Jurkat, Clone E6-1 (cell line): ENCODE measurements around the gene ZBTB16.

Experiments used
- DNase-seq: peaks from one replicate; pipeline ENCODE4 v3.0.0-alpha.2; 2011; ENCODE audit warnings: low read depth, low spot score
- H3K4me3 ChIP-seq: 2 replicates; pipeline ENCODE4 v1.5.1; 2011; ENCODE audit warnings: mild to moderate bottlenecking, low read length, control low read depth, moderate library complexity

ZBTB16 gene

GRCh38 chr11:114121804-114122504 is 62.4 kb downstream of the ZBTB16 start:
- no peak overlapping the region for H3K4me3 ChIP-seq
- no peak for DNase-seq

DNA sequence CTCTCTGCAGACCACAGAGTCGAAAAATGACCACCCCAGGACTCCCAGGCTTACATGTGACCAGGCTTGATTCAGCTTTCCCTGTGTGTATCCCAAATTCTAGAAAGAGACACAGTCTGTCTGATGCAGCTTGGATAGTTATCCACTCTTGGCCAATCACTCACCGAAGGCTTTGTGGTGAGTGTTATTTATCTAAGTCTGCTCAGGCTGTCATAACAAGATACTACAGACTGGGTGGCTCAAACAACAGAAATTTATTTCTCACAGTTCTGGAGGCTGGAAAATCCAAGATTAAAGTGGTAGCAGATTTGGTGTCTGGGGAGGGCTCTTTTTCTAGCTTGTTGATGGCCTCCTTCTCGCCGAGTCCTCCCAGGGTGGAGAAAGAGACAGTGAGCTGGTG is 63.2 kb downstream of the ZBTB16 start:
- no peak for DNase-seq
- H3K4me3 ChIP-seq: no peak overlapping the region

GRCh38 chr11:114123692-114124330 is 64.3 kb downstream of the ZBTB16 start:
- no peak for DNase-seq
- H3K4me3 ChIP-seq: no peak overlapping the region

DNA sequence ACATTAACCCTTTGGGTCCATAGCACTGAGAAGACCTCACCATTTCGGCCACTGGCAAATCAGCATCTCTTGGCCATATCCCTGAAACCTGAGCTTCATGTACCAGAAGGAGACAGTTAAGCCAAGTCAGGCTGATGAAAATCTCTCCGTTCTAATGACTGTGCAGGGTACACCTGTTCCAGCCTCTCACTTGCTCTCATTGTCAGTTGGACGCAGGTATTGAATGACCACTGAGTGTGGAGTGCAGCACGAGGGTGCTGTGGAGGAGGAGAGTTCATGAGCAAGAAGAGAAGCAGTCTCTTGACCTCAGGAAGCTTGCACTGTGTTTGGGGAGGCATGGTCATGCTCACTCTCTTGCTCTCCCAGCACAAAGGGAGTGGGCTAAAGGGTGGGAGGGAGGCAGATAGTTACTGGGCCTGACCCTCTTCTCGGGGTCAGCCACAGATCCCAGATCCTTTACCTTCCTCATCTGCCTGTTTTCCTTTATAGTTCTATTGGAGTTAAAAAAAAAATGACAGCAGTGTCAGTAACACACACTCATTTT is 65.2 kb downstream of the ZBTB16 start:
- H3K4me3 ChIP-seq: no peak overlapping the region
- DNase-seq: no peak

GRCh38 chr11:114125531-114125930 is 66.0 kb downstream of the ZBTB16 start:
- DNase-seq: no peak
- no peak overlapping the region for H3K4me3 ChIP-seq

DNA sequence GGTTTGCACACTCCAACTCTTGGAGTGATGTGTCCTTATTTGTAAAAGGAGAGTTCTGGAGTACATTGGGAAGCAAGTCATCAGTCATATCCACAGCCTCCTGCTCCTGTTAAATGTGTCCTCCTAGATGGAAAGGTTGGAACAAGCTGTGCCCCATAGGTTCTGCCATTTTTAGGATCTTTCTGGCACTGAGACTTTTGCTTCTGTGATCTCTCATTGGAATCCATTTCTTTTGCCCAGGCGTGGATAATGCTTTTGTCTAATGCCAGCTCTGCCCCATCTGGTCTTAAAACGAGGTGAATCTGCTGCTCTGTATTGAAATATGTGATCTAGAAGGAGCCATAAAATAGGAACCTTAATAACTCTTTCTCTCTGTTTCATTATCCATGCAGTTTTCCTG is 66.4 kb downstream of the ZBTB16 start:
- H3K4me3 ChIP-seq: no peak overlapping the region
- DNase-seq: no peak

DNA sequence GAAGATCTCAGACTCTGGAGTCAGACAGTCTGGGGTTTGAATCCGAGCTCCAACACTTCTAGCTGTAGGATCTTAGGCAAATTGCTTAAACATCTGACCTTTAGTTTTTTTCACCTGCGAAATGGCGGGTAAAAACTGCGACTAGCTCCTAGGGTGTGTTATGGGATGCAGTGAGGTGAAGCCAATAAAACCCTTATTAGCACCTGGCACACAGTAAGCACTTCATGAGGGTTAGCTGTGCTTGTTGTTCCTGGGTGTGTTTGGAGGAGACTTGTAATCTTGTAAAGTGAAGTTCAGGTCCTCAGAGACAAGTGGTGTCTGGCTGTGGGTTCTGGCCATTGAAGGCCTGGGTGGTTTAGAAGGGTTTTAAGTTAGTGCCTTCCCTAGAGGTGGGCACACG is 68.9 kb downstream of the ZBTB16 start:
- no peak for DNase-seq
- H3K4me3 ChIP-seq: no peak overlapping the region

DNA sequence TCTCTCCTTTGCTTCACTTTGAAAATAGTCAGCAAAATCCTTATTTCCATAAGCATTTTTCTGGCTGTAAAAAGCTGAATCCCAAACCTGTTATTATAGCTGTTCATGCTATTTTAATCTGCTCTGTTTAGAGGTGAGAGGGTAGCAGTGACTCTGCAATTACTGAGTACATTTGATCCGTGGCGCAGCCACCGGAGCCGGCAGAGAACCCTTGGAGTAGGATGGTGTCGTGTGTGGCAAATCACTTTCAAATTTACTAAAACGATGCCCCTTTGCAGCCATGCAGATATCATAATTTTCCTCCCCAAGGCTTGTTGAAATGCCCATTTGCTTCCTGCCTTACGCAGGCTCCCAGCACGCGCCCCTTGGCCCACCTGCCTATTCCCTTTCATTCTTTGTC is 69.6 kb downstream of the ZBTB16 start:
- no peak overlapping the region for H3K4me3 ChIP-seq
- DNase-seq: no peak

GRCh38 chr11:114129699-114130098 is 70.2 kb downstream of the ZBTB16 start:
- no peak for DNase-seq
- no peak overlapping the region for H3K4me3 ChIP-seq

GRCh38 chr11:114130115-114130576 is 70.6 kb downstream of the ZBTB16 start:
- H3K4me3 ChIP-seq: no peak overlapping the region
- DNase-seq: no peak

GRCh38 chr11:114130629-114131277 is 71.2 kb downstream of the ZBTB16 start:
- DNase-seq: no peak
- H3K4me3 ChIP-seq: no peak overlapping the region

- no peak overlapping the region for H3K4me3 ChIP-seq
- no peak for DNase-seq
Observed at GRCh38 chr11:114131461-114131864, 72.0 kb downstream of the ZBTB16 start.

DNA sequence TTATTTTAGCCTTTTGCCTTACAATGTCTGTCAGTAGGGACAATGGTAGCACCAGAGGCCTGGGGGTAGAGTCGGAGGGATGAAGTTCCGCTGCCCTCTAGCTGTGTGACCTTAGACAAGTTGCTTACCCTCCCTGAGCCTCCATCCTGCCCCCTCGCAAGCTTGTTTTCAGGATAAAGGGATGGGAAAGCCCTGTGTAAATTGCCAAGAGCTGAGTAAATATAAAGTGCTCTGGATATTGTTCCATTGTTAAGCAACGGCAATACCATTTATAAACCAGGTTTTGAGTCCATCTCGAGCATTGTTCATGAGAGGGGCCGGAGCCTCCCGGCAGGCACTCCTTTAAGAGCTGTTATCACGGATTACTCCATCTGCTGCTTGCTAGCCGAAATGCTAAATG is 72.9 kb downstream of the ZBTB16 start:
- H3K4me3 ChIP-seq: no peak overlapping the region
- no peak for DNase-seq

GRCh38 chr11:114132944-114133394 is 73.5 kb downstream of the ZBTB16 start:
- DNase-seq: no peak
- no peak overlapping the region for H3K4me3 ChIP-seq

GRCh38 chr11:114133548-114134329 is 74.2 kb downstream of the ZBTB16 start:
- DNase-seq: no peak

GRCh38 chr11:114134870-114135269 is 75.4 kb downstream of the ZBTB16 start:
- H3K4me3 ChIP-seq: no peak overlapping the region
- no peak for DNase-seq

More at GRCh38 chr11:114133548-114134329, 74.2 kb downstream of the ZBTB16 start:
- no peak overlapping the region for H3K4me3 ChIP-seq

- no peak overlapping the region for H3K4me3 ChIP-seq
- DNase-seq: no peak
Observed at GRCh38 chr11:114135737-114136151, 76.2 kb downstream of the ZBTB16 start.

DNA sequence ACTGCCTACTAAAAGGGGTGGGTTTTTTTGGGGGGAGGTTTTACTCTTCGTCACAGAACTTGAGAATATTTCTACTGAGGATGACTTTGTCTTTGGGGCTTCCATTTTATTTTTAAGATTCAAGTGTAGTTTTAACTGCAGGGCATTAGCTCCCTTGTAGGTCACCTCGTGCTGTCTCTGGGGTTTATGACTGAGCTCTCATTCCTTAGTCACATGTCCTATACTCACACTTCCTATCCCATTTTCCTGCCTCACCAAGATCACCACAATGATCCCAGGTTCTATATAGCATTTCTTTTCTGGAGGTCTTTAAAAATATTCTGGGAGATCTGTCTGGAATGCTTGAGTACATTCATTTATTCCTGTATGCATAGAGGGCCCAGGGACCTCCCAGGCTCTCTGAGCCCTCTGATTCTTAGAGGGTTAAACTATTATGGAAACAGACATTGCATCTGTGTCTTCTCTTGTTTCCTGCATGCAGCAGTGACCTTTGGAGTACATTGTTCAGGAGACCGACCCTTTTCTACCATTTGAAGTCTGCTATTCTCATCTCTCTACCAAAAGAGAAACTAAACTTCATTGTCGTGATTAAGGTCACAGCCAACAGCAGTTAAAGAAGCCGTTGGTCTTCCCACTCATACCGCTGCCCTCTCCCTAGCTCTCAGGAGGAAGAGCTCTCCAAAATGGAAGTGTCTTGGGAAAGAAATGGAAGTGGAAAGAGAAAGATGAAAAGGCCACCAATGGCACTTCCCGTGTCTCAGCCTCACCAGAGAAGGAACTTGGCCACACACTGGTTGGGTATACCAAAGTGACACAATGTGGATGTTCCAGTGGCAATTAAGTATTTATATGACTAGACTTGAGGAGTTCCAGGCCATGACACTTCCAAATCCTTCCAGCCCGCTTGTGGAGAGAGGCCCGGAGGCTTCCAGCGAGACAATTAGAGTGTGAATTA is 77.5 kb downstream of the ZBTB16 start:
- DNase-seq: no peak
- no peak overlapping the region for H3K4me3 ChIP-seq
